Immature natural killer cell (primary cell): ENCODE results near the gene SKP1. TPM values are rescaled to one million over a fixed set of nuclear protein-coding genes. Genes with fewer than 3 reads are reported as not detected.
"Not testable (repeated sequence)": the region's sequence is repeated elsewhere in the genome, so short reads cannot be mapped to it uniquely, and the experiment has no call there.

Experiments used
- DNase-seq, 3 donors: peaks; one replicate each; pipeline ENCODE4 v3.0.0; 2022; ENCODE audit warnings: mixed read lengths in 1 of 3
- H3K27ac Mint-ChIP-seq, 6 donors: one replicate each; pipeline ENCODE4 v1.8.0; 2020; ENCODE audit warnings: mixed read lengths in 6 of 6, mild to moderate bottlenecking in 5 of 6, inconsistent platforms in 4 of 6, moderate library complexity in 3 of 6
- H3K27me3 Mint-ChIP-seq, 3 donors: one replicate each; pipeline ENCODE4 v1.8.0; 2020 to 2021; ENCODE audit warnings: low read depth in 3 of 3, mild to moderate bottlenecking in 3 of 3, mixed read lengths in 3 of 3, moderate library complexity in 3 of 3, inconsistent platforms in 1 of 3
- H3K36me3 Mint-ChIP-seq, 3 donors: one replicate each; pipeline ENCODE4 v1.8.0; 2020; ENCODE audit warnings: mixed read lengths in 3 of 3, inconsistent platforms in 2 of 3, mild to moderate bottlenecking in 2 of 3
- H3K4me1 Mint-ChIP-seq, 2 donors: one replicate each; pipeline ENCODE4 v1.8.0; 2020; ENCODE audit warnings: inconsistent platforms in 2 of 2, mild to moderate bottlenecking in 2 of 2, mixed read lengths in 2 of 2, moderate library complexity in 1 of 2
- H3K4me3 Mint-ChIP-seq, 5 donors: one replicate each; pipeline ENCODE4 v1.8.0; 2020; ENCODE audit warnings: mild to moderate bottlenecking in 5 of 5, mixed read lengths in 5 of 5, inconsistent platforms in 3 of 5, moderate library complexity in 3 of 5
- H3K9me3 Mint-ChIP-seq, 6 donors: one replicate each; pipeline ENCODE4 v1.8.0; 2020; ENCODE audit warnings: mild to moderate bottlenecking in 6 of 6, mixed read lengths in 6 of 6, inconsistent platforms in 4 of 6, moderate library complexity in 3 of 6
- polyA plus RNA-seq, 3 donors: library from polyadenylated mRNA; unstranded; fragments of 300-500 nt; fragmentation: Illumina TruSeq; gene quantifications; one replicate each; pipeline ENCODE4 v1.2.3, GENCODE V29; 2021

Gene SKP1
- polyA plus RNA-seq = 1,000 to 10,000 TPM in 2 of 3 donors, 100 to 1,000 TPM in 1; 955 to 1,349 (median 1,131) TPM

DNA sequence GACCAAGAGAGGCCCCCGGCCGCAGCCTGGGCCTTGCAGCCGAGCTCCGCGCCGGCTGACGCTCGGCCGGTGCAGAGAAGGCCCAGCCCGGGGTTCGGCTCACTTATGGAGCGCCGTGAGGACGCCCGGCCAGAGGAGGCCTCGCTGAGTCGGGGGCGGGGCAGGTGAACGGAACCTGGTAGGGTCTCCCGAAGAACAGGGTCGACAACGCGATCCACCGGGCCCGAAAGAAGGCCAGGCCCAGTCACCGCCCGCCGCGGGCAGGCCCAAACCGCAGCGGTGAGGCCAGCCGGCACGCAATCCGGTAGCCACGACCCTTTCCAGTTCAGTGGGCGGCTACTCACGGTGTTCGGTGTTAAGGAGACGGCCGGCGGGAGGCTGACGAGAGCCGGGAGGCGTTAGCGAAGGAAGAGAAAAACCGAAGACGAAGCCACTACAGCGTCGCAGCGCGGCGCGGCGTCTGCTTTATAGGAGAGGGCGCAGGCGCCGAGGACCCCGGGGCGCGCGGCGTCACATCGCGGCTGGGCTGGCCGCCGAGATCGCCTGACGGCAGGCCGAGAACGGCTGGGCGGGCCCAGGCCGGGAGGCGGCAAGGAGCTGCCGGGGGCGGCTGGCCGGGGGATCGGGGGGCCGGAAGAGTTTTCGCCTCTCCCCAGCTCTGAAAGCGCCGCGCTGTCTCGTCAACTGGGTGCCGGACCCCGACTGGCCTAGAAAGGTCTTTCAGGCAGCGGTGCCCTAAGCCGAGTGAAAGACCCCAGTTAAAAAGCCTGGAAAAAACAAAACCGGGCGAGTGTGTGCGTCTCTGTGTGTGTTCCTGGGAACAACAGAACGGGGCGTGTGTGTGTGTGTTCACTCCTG lies at the start of gene SKP1:
Gene SKP1 (minus strand): TSS at position 440 of the 858 bp plus-strand sequence. CDS start 2,928 bp downstream, outside the sequence.
- Mint-ChIP-seq H3K9me3 (no peaks in the 10 kb centered on the region), H3K4me1 (peaks cover 34 to 38% of the 10 kb centered on the region in 2 donors), H3K27me3 (peaks cover 6 to 13% (median 10%) of the 10 kb centered on the region in 3 donors), H3K4me3 (peak within 1 kb of the TSS; percentile 85 to 97 (median 96)), H3K27ac (peak within 1 kb of the TSS; percentile 95 to 98 (median 96)), H3K36me3 (peaks cover 4 to 13% (median 6%) of the 10 kb centered on the region in 3 donors)
- peak; percentile 88 to 90 (median 90) for DNase-seq

DNA sequence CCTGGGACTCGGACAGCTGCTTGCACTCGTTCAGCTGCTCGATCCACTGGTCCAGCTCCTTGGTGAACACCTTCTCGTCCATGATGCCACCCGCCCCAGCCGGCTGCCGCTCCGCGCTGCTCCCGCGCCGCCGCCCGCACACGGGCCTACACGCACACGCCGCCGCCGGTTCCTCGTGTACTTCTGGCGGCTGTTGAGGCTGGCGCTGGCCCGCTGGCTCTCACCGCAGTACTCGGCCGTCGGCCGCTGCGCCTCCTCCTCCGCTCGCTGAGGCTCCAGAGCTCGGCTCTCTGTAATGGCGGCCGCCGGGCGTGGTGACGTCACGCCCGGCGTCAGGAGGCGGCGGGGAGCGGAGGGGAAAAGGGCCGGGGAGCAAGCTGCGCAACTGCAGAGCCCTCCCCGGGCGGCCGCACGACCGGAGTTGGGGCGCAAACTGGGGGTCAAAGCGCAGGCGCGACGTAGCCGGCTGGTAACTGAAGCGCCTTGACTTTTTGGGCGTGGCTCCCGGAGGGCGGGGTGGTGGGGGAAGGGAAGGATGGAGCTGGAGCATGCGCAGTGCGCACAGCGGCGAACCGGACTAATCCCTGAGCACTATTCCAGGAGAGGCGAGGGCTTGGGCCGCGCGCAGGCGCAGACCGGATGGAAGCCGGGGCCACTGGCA lies 49.2 kb upstream of the SKP1 start, which contains the start of gene PPP2CA:
Gene PPP2CA (minus strand): TSS at position 294 of the 661 bp plus-strand sequence. CDS start 212 bp downstream, at position 82.
- H3K4me1 Mint-ChIP-seq = peaks cover 56 to 61% of the 10 kb centered on the region in 2 donors
- peak within 1 kb of the TSS; percentile 89 to 97 (median 96) for H3K4me3 Mint-ChIP-seq
- peak within 1 kb of the TSS; percentile 96 to 99 (median 98) for H3K27ac Mint-ChIP-seq

DNA sequence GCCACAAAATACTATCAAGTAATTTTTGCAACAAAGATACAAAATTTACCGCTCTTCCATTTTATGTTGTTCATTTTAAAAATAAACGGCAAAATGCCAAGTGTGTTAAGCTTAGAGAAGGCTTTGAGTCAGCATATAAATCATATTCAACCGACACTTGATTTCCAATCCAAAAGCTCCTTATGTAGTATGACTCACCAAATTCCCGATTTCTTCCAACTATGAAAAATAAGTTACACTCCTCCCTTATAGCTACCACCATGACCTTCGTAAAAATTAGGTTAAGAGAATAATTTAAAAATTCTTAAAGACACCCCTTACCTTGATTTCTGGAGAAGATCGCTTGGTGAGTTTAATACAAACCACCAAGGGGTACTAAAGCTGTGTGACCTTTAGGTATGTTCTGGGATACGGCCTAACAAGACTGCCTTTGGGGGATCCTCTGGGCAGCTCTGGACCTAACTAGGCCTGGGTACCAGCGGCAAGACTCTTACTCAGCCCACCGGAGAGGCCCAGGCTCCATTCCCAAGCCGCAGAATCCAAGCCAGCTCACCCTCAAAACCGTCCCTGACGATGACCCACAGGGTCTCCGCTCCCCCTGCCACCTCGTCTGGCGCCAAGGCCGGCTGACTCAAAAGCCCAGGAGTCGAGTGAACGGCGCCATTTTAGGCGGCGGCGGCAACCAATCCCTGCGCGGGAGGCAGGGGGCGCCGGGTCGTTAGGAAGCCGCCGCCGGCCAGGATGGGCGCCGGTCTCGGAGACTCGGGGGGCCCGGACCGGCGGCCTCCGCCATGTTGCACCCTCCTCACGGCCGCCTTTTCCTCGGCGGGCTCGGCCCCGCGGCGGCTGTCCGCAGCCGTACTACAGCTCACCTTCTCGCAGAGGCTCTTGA lies 48.4 kb upstream of the SKP1 start:
- no peaks in the 10 kb centered on the region for H3K9me3 Mint-ChIP-seq
- DNase-seq = peak; percentile 73 to 76 (median 75)
- peaks cover 13 to 23% (median 18%) of the 10 kb centered on the region in 3 donors for H3K27me3 Mint-ChIP-seq
- H3K27ac Mint-ChIP-seq = peak overlapping the region; percentile 96 to 99 (median 98)
- peaks cover 64 to 69% of the 10 kb centered on the region in 2 donors for H3K4me1 Mint-ChIP-seq
- peaks cover 0 to 4% (median 4%) of the 10 kb centered on the region in 3 donors for H3K36me3 Mint-ChIP-seq
- H3K4me3 Mint-ChIP-seq = peak overlapping the region; percentile 89 to 97 (median 96)

More for the DNA sequence above, 49.2 kb upstream of the SKP1 start, which contains the start of gene PPP2CA:
- Mint-ChIP-seq H3K36me3 (no peaks in the 10 kb centered on the region), H3K27me3 (peaks cover 13 to 23% (median 18%) of the 10 kb centered on the region in 3 donors), H3K9me3 (no peaks in the 10 kb centered on the region)
- peak; percentile 99 for DNase-seq

DNA sequence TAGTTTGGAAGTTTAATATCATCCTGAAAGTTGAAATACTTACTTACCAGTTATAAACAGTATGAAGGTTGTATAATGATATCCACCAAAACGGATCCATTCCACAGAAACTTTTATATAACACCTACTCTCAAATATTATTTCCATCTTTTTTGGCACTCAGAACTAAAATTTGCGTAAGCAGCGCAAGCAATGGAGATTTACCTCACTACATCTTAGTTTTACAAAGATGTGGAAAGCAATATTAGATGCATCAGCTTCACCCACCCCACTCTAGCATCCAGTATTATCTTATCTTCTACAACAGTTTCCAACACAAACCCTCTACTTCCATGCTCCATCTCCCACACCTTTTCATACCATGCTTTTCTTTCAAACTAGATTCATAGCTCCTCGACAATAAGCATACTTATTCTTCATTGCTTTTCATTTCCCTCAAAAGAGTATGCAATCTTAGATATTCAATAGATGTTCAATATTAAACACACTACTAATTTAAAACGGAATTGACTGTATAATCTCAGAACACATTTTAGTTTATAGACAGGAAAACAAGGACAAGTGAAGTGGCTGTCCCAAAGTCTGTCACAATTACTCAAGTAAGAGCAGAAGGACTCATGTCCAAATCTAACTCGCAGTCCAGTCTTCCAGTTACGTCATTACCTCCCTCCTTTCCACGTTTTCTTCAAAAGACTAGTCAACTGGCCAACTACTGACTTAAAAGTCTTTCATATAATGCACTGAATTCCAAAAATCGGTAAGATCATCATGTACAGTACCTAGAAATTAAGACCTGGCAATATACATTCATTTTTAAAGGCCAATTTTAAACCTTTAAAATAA lies 46.9 kb upstream of the SKP1 start:
- H3K36me3 Mint-ChIP-seq = peaks cover 0 to 4% (median 4%) of the 10 kb centered on the region in 3 donors
- H3K4me3 Mint-ChIP-seq = peak overlapping the region; percentile 89 to 97 (median 96)
- no peak for DNase-seq
- H3K27me3 Mint-ChIP-seq = peaks cover 13 to 23% (median 23%) of the 10 kb centered on the region in 3 donors
- H3K9me3 Mint-ChIP-seq = no peaks in the 10 kb centered on the region
- H3K4me1 Mint-ChIP-seq = peaks cover 79 to 84% of the 10 kb centered on the region in 2 donors
- H3K27ac Mint-ChIP-seq = peak overlapping the region; percentile 80 to 99 (median 98)

DNA sequence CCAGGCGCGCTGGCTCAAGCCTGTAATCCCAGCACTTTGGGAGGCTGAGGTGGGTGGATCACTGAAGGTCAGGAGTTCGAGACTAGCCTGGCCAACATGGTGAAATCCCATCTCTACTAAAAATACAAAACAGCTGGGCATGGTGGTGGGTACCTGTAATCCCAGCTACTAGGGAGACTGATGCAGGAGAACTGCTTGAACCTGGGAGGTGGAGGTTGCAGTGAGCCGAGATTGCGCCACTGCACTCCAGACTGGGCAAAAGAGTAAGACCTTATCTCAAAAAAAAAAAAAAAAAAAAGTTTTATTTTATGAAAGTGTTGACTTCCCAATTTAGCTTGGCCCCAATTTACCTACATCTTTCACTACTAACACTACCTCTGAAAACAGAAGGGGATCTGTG lies 44.9 kb upstream of the SKP1 start:
- Mint-ChIP-seq H3K27me3 (peaks cover 9 to 15% (median 15%) of the 10 kb centered on the region in 3 donors), H3K4me3 (peak overlapping the region in 2 of 5 donors; percentile 54 to 96), H3K4me1 (peaks cover 83 to 92% of the 10 kb centered on the region in 2 donors), H3K27ac (peak overlapping the region in 3 of 6 donors; percentile 43 to 66 (median 53))
- DNase-seq, H3K9me3 Mint-ChIP-seq, H3K36me3 Mint-ChIP-seq: not testable (repeated sequence)

DNA sequence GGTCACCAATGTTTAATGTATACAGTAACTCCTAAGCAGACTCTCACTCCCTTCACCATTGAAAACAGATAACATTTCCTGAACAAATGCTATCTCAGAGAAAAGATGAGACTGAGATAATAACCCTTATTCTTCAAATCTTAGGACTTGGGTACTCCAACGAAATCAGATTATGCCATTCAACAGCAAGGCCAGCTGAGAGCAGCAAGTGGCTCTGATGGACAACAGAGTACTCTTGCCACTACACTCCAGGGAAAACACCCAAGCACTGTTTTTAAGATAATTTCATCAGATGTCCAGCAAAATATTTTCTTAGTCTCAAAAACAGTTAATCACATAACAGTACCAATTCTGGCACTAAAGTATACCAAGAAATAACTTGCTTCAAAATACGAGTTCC lies 39.0 kb upstream of the SKP1 start:
- H3K36me3 Mint-ChIP-seq = peaks cover 0 to 4% (median 4%) of the 10 kb centered on the region in 3 donors
- H3K4me1 Mint-ChIP-seq = peaks cover 77 to 91% of the 10 kb centered on the region in 2 donors
- H3K9me3 Mint-ChIP-seq = no peaks in the 10 kb centered on the region
- H3K27me3 Mint-ChIP-seq = peaks cover 0 to 5% (median 2%) of the 10 kb centered on the region in 3 donors
- no peak for DNase-seq
- peak overlapping the region in 1 of 5 donors; percentile 48 for H3K4me3 Mint-ChIP-seq
- H3K27ac Mint-ChIP-seq = no peak overlapping the region

DNA sequence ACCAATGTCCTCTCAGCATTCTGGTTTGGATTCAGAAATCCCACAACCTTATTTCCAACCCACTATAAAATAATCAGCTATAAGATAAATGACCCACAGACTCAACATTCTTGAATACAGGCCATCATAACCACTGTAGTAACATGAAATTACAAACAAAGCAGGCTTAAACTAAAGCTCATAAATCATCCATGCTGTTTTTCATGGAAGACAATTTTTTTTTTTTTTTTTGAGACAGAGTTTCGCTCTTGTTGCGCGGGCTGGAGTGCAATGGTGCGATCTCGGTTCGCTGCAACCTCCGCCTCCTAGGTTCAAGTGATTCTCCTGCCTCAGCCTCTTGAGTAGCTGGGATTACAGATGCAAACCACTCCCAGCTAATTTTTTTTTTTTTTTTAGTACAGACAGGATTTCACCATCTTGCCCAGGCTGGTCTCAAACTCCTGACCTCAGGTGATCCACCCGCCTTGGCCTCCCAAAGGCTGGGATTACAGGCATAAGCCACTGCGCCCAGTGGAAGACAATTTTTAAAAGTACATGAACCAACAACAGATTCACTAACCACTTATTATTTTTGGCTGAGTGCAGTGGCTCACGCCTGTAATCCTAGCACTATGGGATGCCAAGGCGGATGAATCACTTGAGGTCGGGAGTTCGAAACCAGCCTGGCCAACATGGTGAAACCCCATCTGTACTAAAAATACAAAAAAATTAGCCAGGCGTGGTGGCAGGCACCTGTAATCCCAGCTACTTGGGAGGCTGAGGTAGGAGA lies 34.7 kb upstream of the SKP1 start:
- peak overlapping the region in 1 of 6 donors; percentile 46 for H3K27ac Mint-ChIP-seq
- not testable (repeated sequence) for H3K36me3 Mint-ChIP-seq, H3K27me3 Mint-ChIP-seq, DNase-seq, H3K9me3 Mint-ChIP-seq
- peaks cover 75 to 86% of the 10 kb centered on the region in 2 donors for H3K4me1 Mint-ChIP-seq
- H3K4me3 Mint-ChIP-seq = peak overlapping the region in 2 of 5 donors; percentile 45 to 51

DNA sequence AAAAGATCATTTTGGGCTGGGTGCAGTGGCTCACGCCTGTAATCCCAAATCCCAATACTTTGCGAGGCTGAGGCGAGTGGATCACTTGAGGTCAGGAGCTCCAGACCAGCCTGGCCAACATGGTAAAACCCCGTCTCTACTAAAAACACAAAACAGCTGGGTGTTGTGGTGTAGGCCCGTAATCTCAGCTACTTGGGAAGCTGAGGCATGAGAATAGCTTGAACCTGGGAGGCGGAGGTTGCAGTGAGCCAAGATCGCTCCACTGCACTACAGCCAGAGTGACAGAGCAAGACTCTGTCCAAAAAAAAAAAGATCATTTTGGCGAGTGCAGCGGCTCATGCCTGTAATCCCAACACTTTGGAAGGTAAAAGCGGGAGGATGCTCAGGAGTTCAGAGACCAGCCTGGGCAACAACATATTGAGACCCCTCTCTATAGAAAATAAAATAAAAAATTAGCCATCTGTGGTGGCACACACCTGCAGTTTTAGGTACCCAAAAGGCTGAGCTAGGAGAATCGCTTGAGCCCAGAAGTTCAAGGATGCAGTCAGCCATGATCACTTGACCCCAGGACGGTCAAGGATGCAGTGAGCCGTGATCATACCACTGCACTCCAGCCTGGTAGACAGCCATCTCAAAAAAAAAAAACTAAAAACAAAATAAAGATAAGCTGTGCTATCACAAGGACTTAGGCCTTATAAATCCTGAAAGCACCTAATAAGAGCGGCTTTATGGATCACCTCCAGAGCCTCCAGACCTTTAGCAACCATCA lies 32.9 kb upstream of the SKP1 start:
- Mint-ChIP-seq H3K9me3 (no peaks in the 10 kb centered on the region), H3K36me3 (no peaks in the 10 kb centered on the region), H3K27ac (no peak overlapping the region), H3K4me1 (peaks cover 75 to 85% of the 10 kb centered on the region in 2 donors), H3K27me3 (peaks cover 0 to 4% (median 0%) of the 10 kb centered on the region in 3 donors), H3K4me3 (peak overlapping the region in 3 of 5 donors; percentile 6 to 39 (median 27))
- DNase-seq = no peak

DNA sequence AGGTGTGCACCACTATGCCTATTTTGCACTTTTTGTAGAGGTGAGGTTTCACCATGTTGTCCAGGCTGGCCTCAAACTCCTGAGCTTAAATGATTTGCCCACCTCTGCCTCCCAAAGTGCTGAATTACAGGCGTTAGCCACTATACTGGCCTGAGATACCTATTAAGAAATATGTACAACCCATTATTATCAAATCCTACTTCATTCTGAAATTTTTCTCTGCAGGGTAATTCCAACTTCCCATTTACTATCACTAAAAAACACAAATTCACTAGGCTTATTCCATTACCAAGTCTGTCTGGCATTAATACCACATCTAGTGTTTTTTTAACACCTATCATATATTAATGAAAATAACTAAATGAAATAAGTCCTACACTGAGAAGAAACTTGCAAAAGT lies 30.9 kb upstream of the SKP1 start:
- Mint-ChIP-seq H3K27me3 (peaks cover 0 to 4% (median 1%) of the 10 kb centered on the region in 3 donors), H3K4me3 (no peak overlapping the region), H3K36me3 (peaks cover 0 to 8% (median 3%) of the 10 kb centered on the region in 3 donors), H3K9me3 (no peaks in the 10 kb centered on the region), H3K27ac (peak overlapping the region in 3 of 6 donors; percentile 48 to 55 (median 53)), H3K4me1 (peaks cover 60 to 84% of the 10 kb centered on the region in 2 donors)
- no peak for DNase-seq

DNA sequence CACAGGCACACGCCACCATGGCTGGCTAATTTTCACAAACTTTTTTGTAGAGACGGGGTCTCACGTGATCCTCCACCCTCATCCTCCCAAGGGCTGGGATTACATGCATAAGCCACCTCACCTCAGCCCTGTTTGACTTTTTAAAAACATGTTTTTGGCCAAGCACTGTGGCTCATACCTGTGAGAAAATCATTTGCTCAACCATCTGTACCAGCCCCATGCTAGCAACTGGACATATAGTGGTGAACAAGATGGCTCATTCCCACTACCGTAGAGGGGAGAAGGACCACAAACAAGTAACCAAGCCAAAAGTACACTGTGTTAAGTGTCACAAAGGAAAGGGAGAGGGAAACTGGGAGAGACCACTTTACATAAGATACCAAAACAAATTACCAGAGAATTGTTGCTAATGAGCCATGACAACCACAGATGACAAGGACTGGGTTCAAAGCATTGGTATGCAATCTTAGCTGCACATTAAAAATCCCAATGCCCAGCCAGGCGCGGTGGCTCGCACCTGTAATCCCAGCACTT lies 29.9 kb upstream of the SKP1 start:
- no peak overlapping the region for H3K4me3 Mint-ChIP-seq
- H3K4me1 Mint-ChIP-seq = peaks cover 52 to 83% of the 10 kb centered on the region in 2 donors

DNA sequence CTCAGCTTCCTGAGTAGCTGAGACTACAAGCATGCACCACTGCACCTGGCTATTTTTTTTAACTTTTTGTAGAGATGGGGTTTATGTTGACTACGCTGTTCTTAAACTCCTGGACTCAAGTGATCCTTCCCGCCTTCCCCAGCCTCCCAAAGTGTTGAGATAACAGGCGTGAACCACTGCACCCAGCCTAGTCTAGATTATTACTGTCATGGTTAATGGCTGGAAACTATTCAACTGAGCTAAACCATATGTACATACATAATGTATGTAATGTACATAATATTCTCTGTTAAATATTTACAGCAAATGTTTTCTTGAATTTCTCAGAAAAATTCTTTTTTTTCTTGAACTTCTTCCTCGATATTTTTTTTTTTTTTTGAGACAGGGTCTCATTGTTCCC lies 27.8 kb upstream of the SKP1 start:
- Mint-ChIP-seq H3K27me3 (peaks cover 3 to 6% (median 4%) of the 10 kb centered on the region in 3 donors), H3K36me3 (peaks cover 13 to 37% (median 16%) of the 10 kb centered on the region in 3 donors), H3K9me3 (no peaks in the 10 kb centered on the region), H3K27ac (no peak overlapping the region), H3K4me1 (peaks cover 36 to 74% of the 10 kb centered on the region in 2 donors), H3K4me3 (no peak overlapping the region)
- no peak for DNase-seq

More for the DNA sequence above, 29.9 kb upstream of the SKP1 start:
- peaks cover 4 to 17% (median 12%) of the 10 kb centered on the region in 3 donors for H3K36me3 Mint-ChIP-seq
- peaks cover 0 to 6% (median 4%) of the 10 kb centered on the region in 3 donors for H3K27me3 Mint-ChIP-seq
- H3K27ac Mint-ChIP-seq = peak overlapping the region in 1 of 6 donors; percentile 59
- no peaks in the 10 kb centered on the region for H3K9me3 Mint-ChIP-seq
- DNase-seq = no peak
